ENCODE data around the gene CCL20.

- TF ChIP-seq CTCF (IDR thresholded peaks at IDR 0.05) (no peak), POLR2A (IDR thresholded peaks at IDR 0.05) (no peak)
Measured at GRCh38 chr2:227846831-227847230, 33.2 kb downstream of the CCL20 start.

All from adrenal gland (tissue), 5 donors.